NCI-H82 treated with DMSO at 0.1 percent for 48 hours (cell line): ENCODE data around the gene ADPRS.

Experiments used
- DNase-seq: peaks from one replicate; lab custom pipeline; 2025; ENCODE audit not compliant: unreplicated experiment; lab: John Stamatoyannopoulos, UW

Gene ADPRS

GRCh38 chr1:36088577-36089392 is at the start of gene ADPRS:
Gene ADPRS, plus strand, starts transcription at chr1:36088892. Its CDS starts 13 bp downstream, at chr1:36088905.
- DNase-seq, result peak; percentile 74

- no peak for DNase-seq
Measured at GRCh38 chr1:36040238-36040637, 48.5 kb upstream of the ADPRS start.

- DNase-seq, result no peak
Measured at GRCh38 chr1:36051821-36052220, 36.9 kb upstream of the ADPRS start.

GRCh38 chr1:36053978-36054377 is 34.7 kb upstream of the ADPRS start:
- no peak for DNase-seq

- no peak for DNase-seq
Measured at GRCh38 chr1:36055706-36056105, 33.0 kb upstream of the ADPRS start.

GRCh38 chr1:36062315-36062714 is 26.4 kb upstream of the ADPRS start:
- no peak for DNase-seq

- DNase-seq, result no peak
Measured at GRCh38 chr1:36067871-36068270, 20.8 kb upstream of the ADPRS start.

- DNase-seq, result no peak
Measured at GRCh38 chr1:36068866-36069265, 19.8 kb upstream of the ADPRS start.

- no peak for DNase-seq
Measured at GRCh38 chr1:36070349-36070748, 18.3 kb upstream of the ADPRS start.

GRCh38 chr1:36076979-36077573 is 11.6 kb upstream of the ADPRS start:
- no peak for DNase-seq

- DNase-seq, result no peak
Measured at GRCh38 chr1:36080236-36080635, 8.5 kb upstream of the ADPRS start.

GRCh38 chr1:36080801-36081200 is 7.9 kb upstream of the ADPRS start:
- DNase-seq, result no peak

- no peak for DNase-seq
Measured at GRCh38 chr1:36081926-36082485, 6.7 kb upstream of the ADPRS start.

GRCh38 chr1:36083219-36083618 is 5.5 kb upstream of the ADPRS start:
- DNase-seq, result no peak

GRCh38 chr1:36083635-36084496 is 4.8 kb upstream of the ADPRS start, which contains the start of gene TEKT2:
Gene TEKT2, plus strand, starts transcription at chr1:36084094. Its CDS starts 828 bp downstream, at chr1:36084922.
- DNase-seq, result peak; percentile 73

- no peak for DNase-seq
Measured at GRCh38 chr1:36084497-36085115, 4.1 kb upstream of the ADPRS start.

GRCh38 chr1:36085126-36085525 is 3.6 kb upstream of the ADPRS start:
- no peak for DNase-seq

- DNase-seq, result no peak
Measured at GRCh38 chr1:36085686-36086526, 2.8 kb upstream of the ADPRS start.

GRCh38 chr1:36086529-36087232 is 2.0 kb upstream of the ADPRS start:
- no peak for DNase-seq
